Thyroid gland (tissue), 4 donors: ENCODE measurements around the gene FANCD2.

Experiments
- CTCF ChIP-seq, 6 experiments: fragments of 200-600 bp in 3 of 6; fragments of 450-650 bp in 3 of 6; sonication (generic) in 3 of 6; IDR thresholded peaks; one replicate each; pipeline ENCODE4 v1.5.1; 2016 to 2019; ENCODE audit warnings: antibody characterized with exemption in 6 of 6, mild to moderate bottlenecking in 2 of 6, inconsistent platforms in 1 of 6, moderate library complexity in 1 of 6
- POLR2A ChIP-seq, 2 donors: fragments of 450-650 bp; IDR thresholded peaks; one replicate each; pipeline ENCODE4 v1.6.1; 2017; ENCODE audit warnings: antibody characterized with exemption in 2 of 2, mild to moderate bottlenecking in 2 of 2, moderate library complexity in 1 of 2

GRCh38 chr3:10108091-10108490, 81.9 kb downstream of the FANCD2 start, which contains the start of gene FANCD2OS:
- TF ChIP-seq CTCF (IDR thresholded peaks at IDR 0.05) (no peak), POLR2A (IDR thresholded peaks at IDR 0.05) (no peak)
